Tongue (tissue), 2 donors: Measurements from ENCODE around the gene ARFRP1. TPM values are rescaled to one million over a fixed set of nuclear protein-coding genes. Genes with fewer than 3 reads are reported as not detected.
"Not testable (repeated sequence)": the region's sequence is repeated elsewhere in the genome, so short reads cannot be mapped to it uniquely, and the experiment has no call there.

ENCODE experiments used
- DNase-seq: peaks from one replicate; pipeline ENCODE4 v3.0.0-alpha.2; 2015
- total RNA-seq: library from RNA; depleted of rRNA; stranded (reverse); fragments of >200 nt; gene quantifications from one replicate; pipeline ENCODE4 v1.2.3, GENCODE V29; 2014

Gene ARFRP1
- total RNA-seq, 1 donor from 2014 or later: 36.3 TPM

GRCh38 chr20:63732118-63733095, 24.6 kb upstream of the ARFRP1 start:
- no peak for DNase-seq

- DNase-seq: no peak
Measured at GRCh38 chr20:63731410-63731809, 23.6 kb upstream of the ARFRP1 start.

- not testable (repeated sequence) for DNase-seq
Measured at GRCh38 chr20:63730189-63730733, 22.5 kb upstream of the ARFRP1 start.

GRCh38 chr20:63722967-63723622, 15.3 kb upstream of the ARFRP1 start:
- not testable (repeated sequence) for DNase-seq

GRCh38 chr20:63718996-63719395, 11.2 kb upstream of the ARFRP1 start:
- DNase-seq: no peak

- no peak for DNase-seq
Measured at GRCh38 chr20:63714858-63715257, 7.1 kb upstream of the ARFRP1 start.

GRCh38 chr20:63712191-63712590, 4.4 kb upstream of the ARFRP1 start:
- no peak for DNase-seq

GRCh38 chr20:63711085-63711645, 3.4 kb upstream of the ARFRP1 start:
- no peak for DNase-seq

GRCh38 chr20:63709149-63709527, 1.4 kb upstream of the ARFRP1 start:
- no peak for DNase-seq

- no peak for DNase-seq
Measured at GRCh38 chr20:63708301-63709148, 749 bp upstream of the ARFRP1 start.

GRCh38 chr20:63706852-63707557, 771 bp downstream of the ARFRP1 start:
- peak; percentile 43 for DNase-seq

- DNase-seq: no peak
Measured at GRCh38 chr20:63706027-63706695, 1.6 kb downstream of the ARFRP1 start.

- no peak for DNase-seq
Measured at GRCh38 chr20:63705232-63706026, 2.3 kb downstream of the ARFRP1 start.

- no peak for DNase-seq
Measured at GRCh38 chr20:63704749-63705117, 3.0 kb downstream of the ARFRP1 start.

- no peak for DNase-seq
Measured at GRCh38 chr20:63703976-63704748, 3.6 kb downstream of the ARFRP1 start.

GRCh38 chr20:63703471-63703975, 4.3 kb downstream of the ARFRP1 start:
- DNase-seq: no peak

GRCh38 chr20:63702751-63703470, 4.9 kb downstream of the ARFRP1 start:
- no peak for DNase-seq
